Testis (tissue), 2 donors: Measurements from ENCODE around the gene FES.

Experiments
- CTCF ChIP-seq, 3 experiments: fragments of 450-650 bp in 2 of 3; fragments of 200-600 bp in 1 of 3; sonication (generic) in 1 of 3; IDR thresholded peaks; one replicate each; pipeline ENCODE4 v1.5.1; 2016 to 2019; ENCODE audit warnings: antibody characterized with exemption in 3 of 3, mild to moderate bottlenecking in 2 of 3, moderate library complexity in 1 of 3
- POLR2A ChIP-seq: fragments of 450-650 bp; IDR thresholded peaks from one replicate; pipeline ENCODE4 v1.6.1; 2017; ENCODE audit warnings: antibody characterized with exemption, mild to moderate bottlenecking, moderate library complexity

- no peak for TF ChIP-seq CTCF (IDR thresholded peaks at IDR 0.05)
- no peak for TF ChIP-seq POLR2A
Measured at GRCh38 chr15:90857883-90858443, 26.3 kb upstream of the FES start.
